ENCODE results near the gene FAH. TPM values are rescaled to one million over a fixed set of nuclear protein-coding genes. Genes with fewer than 3 reads are reported as not detected.
A peak's percentile ranks its signal among the peaks of the same experiment; 100 is the strongest.
"Not testable (repeated sequence)": the region's sequence is repeated elsewhere in the genome, so short reads cannot be mapped to it uniquely, and the experiment has no call there.

FAH gene
- total and polyA plus RNA-seq, 12 donors: 14.5 to 65.1 (median 28.8) TPM

DNA sequence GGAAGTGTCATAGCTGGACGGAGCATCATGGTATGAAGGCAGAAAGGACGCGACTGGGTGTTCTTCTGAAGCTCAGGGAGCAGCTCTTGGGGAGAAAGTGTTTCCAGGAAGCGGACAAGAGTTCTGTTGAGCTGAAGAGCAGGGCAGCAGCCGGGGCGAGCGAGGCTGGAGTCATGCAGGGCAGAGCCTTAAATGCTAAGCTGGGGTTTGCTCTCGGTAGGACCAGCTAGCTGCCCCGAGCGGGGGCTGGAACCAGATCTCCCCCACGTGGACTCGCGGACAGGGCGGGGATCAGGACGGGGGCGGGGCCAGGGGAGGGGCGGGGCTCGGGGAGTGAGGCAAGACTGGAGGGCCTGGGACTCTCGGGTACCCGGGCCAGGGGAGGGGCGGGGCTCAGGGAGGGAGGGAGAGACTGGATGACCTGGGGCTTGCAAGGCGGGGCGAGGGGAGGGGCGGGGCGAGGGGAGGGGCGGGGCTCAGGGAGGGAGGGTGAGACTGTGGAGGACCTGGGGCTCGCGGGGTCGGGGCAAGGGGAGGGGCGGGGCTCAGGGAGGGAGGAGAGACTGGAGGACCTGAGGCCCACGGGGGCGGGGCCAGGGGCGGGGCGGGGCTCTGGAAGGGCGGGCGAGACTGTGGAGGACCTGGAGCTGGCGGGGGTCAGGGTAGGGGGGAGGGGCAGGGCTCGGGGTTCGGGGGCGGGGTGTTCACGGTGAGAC, 461 bp upstream of the FAH start:
- ATAC-seq (peak; percentile 86 to 94 (median 92)), DNase-seq (peak; percentile 96)
- peaks cover 6 to 40% (median 20%) of the 10 kb centered on the region in 9 donors for H3K4me1 ChIP-seq
- H3K27ac ChIP-seq: peak overlapping the region; percentile 11 to 82 (median 74)
- TF ChIP-seq, protein P1, sequence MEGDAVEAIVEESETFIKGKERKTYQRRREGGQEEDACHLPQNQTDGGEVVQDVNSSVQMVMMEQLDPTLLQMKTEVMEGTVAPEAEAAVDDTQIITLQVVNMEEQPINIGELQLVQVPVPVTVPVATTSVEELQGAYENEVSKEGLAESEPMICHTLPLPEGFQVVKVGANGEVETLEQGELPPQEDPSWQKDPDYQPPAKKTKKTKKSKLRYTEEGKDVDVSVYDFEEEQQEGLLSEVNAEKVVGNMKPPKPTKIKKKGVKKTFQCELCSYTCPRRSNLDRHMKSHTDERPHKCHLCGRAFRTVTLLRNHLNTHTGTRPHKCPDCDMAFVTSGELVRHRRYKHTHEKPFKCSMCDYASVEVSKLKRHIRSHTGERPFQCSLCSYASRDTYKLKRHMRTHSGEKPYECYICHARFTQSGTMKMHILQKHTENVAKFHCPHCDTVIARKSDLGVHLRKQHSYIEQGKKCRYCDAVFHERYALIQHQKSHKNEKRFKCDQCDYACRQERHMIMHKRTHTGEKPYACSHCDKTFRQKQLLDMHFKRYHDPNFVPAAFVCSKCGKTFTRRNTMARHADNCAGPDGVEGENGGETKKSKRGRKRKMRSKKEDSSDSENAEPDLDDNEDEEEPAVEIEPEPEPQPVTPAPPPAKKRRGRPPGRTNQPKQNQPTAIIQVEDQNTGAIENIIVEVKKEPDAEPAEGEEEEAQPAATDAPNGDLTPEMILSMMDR (IDR thresholded peaks at IDR 0.05): no peak
- H3K4me3 ChIP-seq: peak overlapping the region; percentile 55 to 84 (median 72)
- WGBS, 2 donors: 1 to 2% methylated on average over 27 to 35 of the region's 41 CpGs
- H3K9me3 ChIP-seq: no peaks in the 10 kb centered on the region
- H3K27me3 ChIP-seq: no peaks in the 10 kb centered on the region
- intact Hi-C loops (cut with DNase I): loop anchor here in 9 of 10 donors (1.0 to 10.0 kb wide), 7 partner anchors 80 to 258 kb away; partner anchors contain the start of genes ZFAND6 (in 4 of the 9) and MTHFS (in 2 of the 9)
- no peaks in the 10 kb centered on the region for H3K36me3 ChIP-seq

DNA sequence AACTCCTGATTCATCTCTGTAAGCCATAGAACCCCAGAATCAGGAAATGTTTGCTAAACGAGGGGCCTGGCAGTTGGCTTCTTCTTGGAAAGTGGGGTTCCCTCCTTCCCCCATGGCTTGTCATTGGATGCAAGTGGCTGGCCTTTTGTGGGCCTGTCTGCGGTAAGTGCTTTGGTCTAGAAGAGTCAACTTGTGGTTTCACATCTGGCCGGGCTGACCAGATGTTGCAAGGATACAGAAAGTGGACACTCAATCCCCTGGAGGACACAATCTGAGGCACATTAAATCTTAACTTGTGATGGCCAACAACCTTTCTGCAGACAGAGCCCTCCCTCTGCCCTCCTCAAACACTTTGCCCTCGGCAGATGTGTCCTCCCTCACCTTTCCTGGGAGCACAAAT, 1.1 kb downstream of the FAH start:
- Histone ChIP-seq H3K27ac (peak overlapping the region in 1 of 10 donors; percentile 75), H3K27me3 (no peaks in the 10 kb centered on the region), H3K4me3 (peak overlapping the region in 3 of 10 donors; percentile 69 to 75 (median 71)), H3K9me3 (no peaks in the 10 kb centered on the region), H3K36me3 (peaks cover 0 to 8% (median 0%) of the 10 kb centered on the region in 9 donors), H3K4me1 (peaks cover 6 to 40% (median 20%) of the 10 kb centered on the region in 9 donors)
- ATAC-seq: no peak
- TF ChIP-seq, protein P1 (IDR thresholded peaks at IDR 0.05): no peak
- WGBS, 2 donors: 82 to 85% methylated on average over 4 of the region's 4 CpGs
- no peak for DNase-seq
- intact Hi-C loops (cut with DNase I): loop anchor here in 8 of 10 donors (5.0 to 10.0 kb wide), 6 partner anchors 82 to 259 kb away; partner anchors contain the start of genes ZFAND6 (in 4 of the 8) and MTHFS (in 2 of the 8)

- Histone ChIP-seq H3K36me3 (peaks cover 0 to 8% (median 0%) of the 10 kb centered on the region in 9 donors), H3K4me3 (no peak overlapping the region), H3K9me3 (no peaks in the 10 kb centered on the region), H3K4me1 (peaks cover 6 to 40% (median 20%) of the 10 kb centered on the region in 9 donors), H3K27me3 (no peaks in the 10 kb centered on the region), H3K27ac (no peak overlapping the region)
- ATAC-seq (peak in 1 of 8 donors; percentile 16), DNase-seq (no peak)
- TF ChIP-seq, protein P1 (IDR thresholded peaks at IDR 0.05): no peak
- 85 to 91% methylated on average over 6 of the region's 6 CpGs for WGBS, 2 donors
- intact Hi-C loops (cut with DNase I): loop anchor here in 8 of 10 donors (5.0 to 10.0 kb wide), 6 partner anchors 82 to 260 kb away; partner anchors contain the start of genes ZFAND6 (in 4 of the 8) and MTHFS (in 2 of the 8)
These were observed 1.5 kb downstream of the FAH start for GRCh38 chr15:80154336-80154735.

DNA sequence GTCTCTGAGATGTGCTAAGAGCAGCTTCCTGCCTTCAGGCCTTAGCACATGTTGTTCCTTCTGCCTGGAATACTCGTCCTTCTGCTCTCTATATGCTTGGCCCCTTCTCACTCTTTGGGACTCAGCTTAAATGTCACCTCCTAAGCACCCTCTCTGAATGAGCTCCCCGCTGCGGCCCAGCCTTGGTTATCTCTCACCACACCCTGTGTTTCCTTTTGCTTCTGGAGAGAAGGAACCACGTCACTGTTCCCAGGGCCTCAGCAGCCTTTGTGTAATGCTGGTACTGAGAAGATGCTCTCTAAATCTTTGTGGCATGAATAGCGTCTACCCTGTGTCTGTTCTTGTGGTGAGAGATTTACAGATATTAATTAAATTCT, 2.2 kb downstream of the FAH start:
- DNase-seq (no peak), ATAC-seq (no peak)
- Histone ChIP-seq H3K27me3 (no peaks in the 10 kb centered on the region), H3K27ac (no peak overlapping the region), H3K4me1 (peaks cover 6 to 46% (median 20%) of the 10 kb centered on the region in 9 donors), H3K36me3 (peaks cover 0 to 8% (median 0%) of the 10 kb centered on the region in 9 donors), H3K9me3 (no peaks in the 10 kb centered on the region), H3K4me3 (no peak overlapping the region)
- intact Hi-C loops (cut with DNase I): loop anchor here in 3 of 10 donors (10.0 kb wide), 2 partner anchors 100 to 260 kb away; partner anchors contain the start of genes MTHFS (in 2 of the 3) and ZFAND6 (in 1 of the 3)
- WGBS, 2 donors: 82 to 92% methylated on average over 5 of the region's 5 CpGs
- TF ChIP-seq, protein P1 (IDR thresholded peaks at IDR 0.05): no peak

DNA sequence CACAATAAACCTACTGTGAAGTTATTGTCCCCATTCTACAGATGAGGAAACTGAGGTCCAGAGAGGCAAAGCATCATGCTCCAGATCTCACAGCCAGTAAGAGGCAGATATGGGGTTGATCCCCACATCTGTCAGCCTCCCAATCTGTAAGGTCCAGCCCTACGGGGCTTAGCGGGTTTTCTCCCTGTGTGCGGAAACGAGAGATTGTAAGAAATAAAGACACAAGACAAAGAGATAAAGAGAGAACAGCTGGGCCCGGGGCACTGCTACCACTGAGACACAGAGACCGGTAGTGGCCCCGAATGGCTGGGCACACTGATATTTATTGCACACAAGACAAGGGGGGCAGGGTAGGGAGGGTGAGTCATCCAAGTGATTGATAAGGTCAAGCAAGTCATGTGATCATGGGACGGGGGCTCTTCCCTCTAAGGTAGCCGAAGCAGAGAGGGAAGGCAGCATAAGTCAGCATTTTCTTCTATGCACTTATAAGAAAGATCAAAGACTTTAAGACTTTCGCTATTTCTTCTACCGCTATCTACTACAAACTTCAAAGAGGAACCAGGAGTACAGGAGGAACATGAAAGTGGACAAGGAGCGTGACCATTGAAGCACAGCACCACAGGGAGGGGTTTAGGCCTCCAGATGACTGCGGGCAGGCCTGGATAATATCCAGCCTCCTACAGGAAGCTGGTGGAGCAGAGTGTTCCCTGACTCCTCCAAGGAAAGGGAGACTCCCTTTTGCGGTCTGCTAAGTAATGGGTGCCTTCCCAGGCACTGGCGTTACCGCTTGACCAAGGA, 2.8 kb downstream of the FAH start:
- intact Hi-C loops (cut with DNase I): loop anchor here in 3 of 10 donors (10.0 kb wide), 2 partner anchors 101 to 261 kb away; partner anchors contain the start of genes MTHFS (in 2 of the 3) and ZFAND6 (in 1 of the 3)
- 73 to 79% methylated on average over 16 of the region's 16 CpGs for WGBS, 2 donors
- H3K9me3 ChIP-seq, H3K27ac ChIP-seq, H3K27me3 ChIP-seq, H3K36me3 ChIP-seq, ATAC-seq, DNase-seq, H3K4me3 ChIP-seq: not testable (repeated sequence)
- peaks cover 6 to 52% (median 26%) of the 10 kb centered on the region in 9 donors for H3K4me1 ChIP-seq

All from heart right ventricle (tissue), 16 donors.